Keratinocyte (primary cell): ENCODE results near the gene CYTIP. TPM values are rescaled to one million over a fixed set of nuclear protein-coding genes. Genes with fewer than 3 reads are reported as not detected.

Experiments
- DNase-seq: peaks from one replicate; pipeline ENCODE4 v3.0.0-alpha.2; 2011; ENCODE audit warnings: low read depth, missing footprints, low spot score
- FAIRE-seq: peaks from 2 replicates; lab custom pipeline; 2011; peaks lifted over from hg19 to GRCh38; lab: Jason Lieb, UNC
- H2AFZ ChIP-seq: 2 replicates; pipeline ENCODE4 v1.6.0; 2012; ENCODE audit warnings: low read length, control low read depth, inconsistent platforms; ENCODE audit not compliant: control insufficient read depth
- H3K27ac ChIP-seq: 2 replicates; pipeline ENCODE4 v1.5.1; 2011; ENCODE audit warnings: low read length; ENCODE audit not compliant: control insufficient read depth, insufficient read depth
- H3K27me3 ChIP-seq: 3 replicates; pipeline ENCODE4 v1.6.0; 2011; ENCODE audit warnings: low read length; ENCODE audit not compliant: control insufficient read depth, insufficient read depth; ENCODE audit errors: extremely low read depth
- H3K36me3 ChIP-seq, 2 experiments: 2 replicates in 1 of 2; 3 replicates in 1 of 2; pipeline ENCODE4 v1.5.1; 2011; ENCODE audit warnings: low read length in 2 of 2, mild to moderate bottlenecking in 1 of 2; ENCODE audit not compliant: control insufficient read depth in 2 of 2, insufficient read depth in 2 of 2; ENCODE audit errors: extremely low read depth in 1 of 2
- H3K4me1 ChIP-seq: 3 replicates; pipeline ENCODE4 v1.5.1; 2011; ENCODE audit warnings: low read length; ENCODE audit not compliant: control insufficient read depth, insufficient read depth; ENCODE audit errors: extremely low read depth
- H3K4me2 ChIP-seq: 3 replicates; pipeline ENCODE4 v1.6.0; 2011; ENCODE audit warnings: low read depth, low read length; ENCODE audit not compliant: control insufficient read depth, insufficient read depth; ENCODE audit errors: extremely low read depth
- H3K4me3 ChIP-seq, 3 experiments: fragments of 200-600 bp in 1 of 3; sonication (generic) in 1 of 3; 2 replicates in 2 of 3; 3 replicates in 1 of 3; pipeline ENCODE4 v1.5.1; 2011 to 2016; ENCODE audit warnings: low read length in 3 of 3, mild to moderate bottlenecking in 3 of 3, control low read depth in 2 of 3, inconsistent platforms in 1 of 3, low read depth in 1 of 3, mixed read lengths in 1 of 3, mixed run types in 1 of 3, moderate library complexity in 1 of 3; ENCODE audit not compliant: control insufficient read depth in 2 of 3, insufficient read depth in 2 of 3; ENCODE audit errors: extremely low read depth in 1 of 3
- H3K79me2 ChIP-seq: 2 replicates; pipeline ENCODE4 v1.6.0; 2012; ENCODE audit warnings: low read length; ENCODE audit not compliant: control insufficient read depth, insufficient read depth
- H3K9ac ChIP-seq: 3 replicates; pipeline ENCODE4 v1.6.0; 2011; ENCODE audit warnings: low read length; ENCODE audit not compliant: control insufficient read depth, insufficient read depth; ENCODE audit errors: extremely low read depth
- H3K9me1 ChIP-seq: 3 replicates; pipeline ENCODE4 v1.6.0; 2011; ENCODE audit warnings: low read length; ENCODE audit not compliant: control insufficient read depth, insufficient read depth; ENCODE audit errors: extremely low read depth
- H3K9me3 ChIP-seq: 2 replicates; pipeline ENCODE4 v1.5.1; 2012; ENCODE audit warnings: low read depth, low read length; ENCODE audit not compliant: control insufficient read depth
- H4K20me1 ChIP-seq: 3 replicates; pipeline ENCODE4 v1.6.0; 2011; ENCODE audit warnings: low read length; ENCODE audit not compliant: control insufficient read depth, insufficient read depth; ENCODE audit errors: extremely low read depth
- EZH2 ChIP-seq: IDR thresholded peaks from one replicate; pipeline ENCODE4 v1.6.1; 2012; ENCODE audit warnings: inconsistent platforms, mild to moderate bottlenecking, low read length, moderate library complexity
- dilution Hi-C: fragments of 300-500 bp; cut with MboI; formaldehyde crosslinking; loops from one replicate; pipeline ENCODE4 v1.7.0; 2020; ENCODE audit warnings: low sequenced_read_pairs; ENCODE audit not compliant: extremely low pct_ligation_motif_present
- polyA plus RNA-seq, 5 experiments: library from polyadenylated mRNA; depleted of rRNA in 3 of 5; stranded (reverse) in 3 of 5; stranded (forward) in 1 of 5; unstranded in 1 of 5; fragments of >200 nt; gene quantifications; 1 replicate in 1 of 5; 2 replicates in 3 of 5; 3 replicates in 1 of 5; pipeline versions ENCODE4 v1.2.1 to v1.2.3, GENCODE V29; 2011 to 2012; ENCODE audit warnings: missing spikeins in 2 of 5, low read depth in 1 of 5, low replicate concordance in 1 of 5
- TF ChIP-seq, protein P1 (sequence below), 3 experiments: IDR thresholded peaks in 1 of 3; conservative IDR thresholded peaks in 1 of 3; optimal IDR thresholded peaks in 1 of 3; 2 replicates in 2 of 3; 3 replicates in 1 of 3; pipeline versions ENCODE3 to v1.5.1; 2011; ENCODE audit warnings: low read length in 3 of 3, mild to moderate bottlenecking in 3 of 3, moderate library complexity in 2 of 3, control low read depth in 1 of 3, inconsistent platforms in 1 of 3; ENCODE audit not compliant: insufficient read depth in 2 of 3; ENCODE audit errors: extremely low read depth in 1 of 3

The CYTIP gene
- polyA plus RNA-seq, 1 donor (not counting 4 experiments of a cell fraction or from before 2014, with no cell fraction given), result 0.21 TPM

DNA sequence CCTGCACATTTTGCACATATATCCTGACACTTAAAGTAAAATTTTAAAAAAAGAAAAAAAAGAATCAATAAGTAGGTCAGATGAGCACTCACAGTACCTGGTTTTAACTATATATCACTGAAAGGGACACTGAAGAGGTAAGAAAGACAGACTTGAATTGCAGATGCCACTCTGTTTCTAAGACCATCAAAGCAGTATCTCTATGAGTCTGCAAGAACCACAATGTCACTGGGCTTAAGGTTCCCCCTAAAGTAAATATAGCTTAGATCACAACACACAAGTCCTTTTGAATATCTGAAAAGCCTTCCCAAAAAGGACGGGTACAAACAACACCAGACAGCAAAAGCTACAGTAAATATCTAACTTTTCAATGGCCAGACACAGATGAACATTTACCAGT, 57.6 kb downstream of the CYTIP start:
- Histone ChIP-seq H3K4me1 (no peaks in the 10 kb centered on the region), H3K9me1 (no peaks in the 10 kb centered on the region), H3K79me2 (no peaks in the 10 kb centered on the region), H3K4me3 (no peak overlapping the region), H2AFZ (no peak overlapping the region), H3K27ac (no peak overlapping the region), H3K4me2 (no peak overlapping the region), H3K27me3 (no peaks in the 10 kb centered on the region), H3K36me3 (no peaks in the 10 kb centered on the region), H4K20me1 (no peaks in the 10 kb centered on the region), H3K9me3 (no peaks in the 10 kb centered on the region), H3K9ac (no peak overlapping the region)
- no peak for FAIRE-seq
- dilution Hi-C loops, result no loop called here
- TF ChIP-seq, protein P1, sequence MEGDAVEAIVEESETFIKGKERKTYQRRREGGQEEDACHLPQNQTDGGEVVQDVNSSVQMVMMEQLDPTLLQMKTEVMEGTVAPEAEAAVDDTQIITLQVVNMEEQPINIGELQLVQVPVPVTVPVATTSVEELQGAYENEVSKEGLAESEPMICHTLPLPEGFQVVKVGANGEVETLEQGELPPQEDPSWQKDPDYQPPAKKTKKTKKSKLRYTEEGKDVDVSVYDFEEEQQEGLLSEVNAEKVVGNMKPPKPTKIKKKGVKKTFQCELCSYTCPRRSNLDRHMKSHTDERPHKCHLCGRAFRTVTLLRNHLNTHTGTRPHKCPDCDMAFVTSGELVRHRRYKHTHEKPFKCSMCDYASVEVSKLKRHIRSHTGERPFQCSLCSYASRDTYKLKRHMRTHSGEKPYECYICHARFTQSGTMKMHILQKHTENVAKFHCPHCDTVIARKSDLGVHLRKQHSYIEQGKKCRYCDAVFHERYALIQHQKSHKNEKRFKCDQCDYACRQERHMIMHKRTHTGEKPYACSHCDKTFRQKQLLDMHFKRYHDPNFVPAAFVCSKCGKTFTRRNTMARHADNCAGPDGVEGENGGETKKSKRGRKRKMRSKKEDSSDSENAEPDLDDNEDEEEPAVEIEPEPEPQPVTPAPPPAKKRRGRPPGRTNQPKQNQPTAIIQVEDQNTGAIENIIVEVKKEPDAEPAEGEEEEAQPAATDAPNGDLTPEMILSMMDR (optimal IDR thresholded peaks at IDR 0.05 in 1 of 3, IDR thresholded peaks at IDR 0.05 in 1 of 3, conservative IDR thresholded peaks at IDR 0.05 in 1 of 3; ENCODE audit: extremely low read depth in 1 of 3, insufficient read depth in 2 of 3, low read length in 3 of 3), result no peak
- TF ChIP-seq EZH2, result no peak
- no peak for DNase-seq

DNA sequence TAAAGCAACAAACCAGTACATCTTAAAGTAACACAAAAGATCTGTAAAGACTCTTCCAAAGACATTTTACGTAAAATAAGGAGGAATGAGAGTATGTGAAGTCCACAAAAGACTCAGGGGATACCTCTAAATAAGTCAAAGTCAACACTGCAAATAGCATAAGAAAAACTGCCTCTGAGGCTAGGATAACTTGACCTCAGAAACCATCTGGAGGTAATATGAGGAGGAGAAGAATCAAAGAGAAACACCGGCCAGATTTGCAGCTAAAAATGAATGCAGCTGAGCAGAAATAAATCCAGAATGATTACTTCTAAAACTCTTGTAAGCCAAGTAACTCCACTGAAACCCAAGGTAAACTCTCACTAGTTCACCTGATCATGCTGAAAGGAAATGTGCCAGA, 66.0 kb downstream of the CYTIP start:
- no peak overlapping the region for H3K4me3 ChIP-seq
- no peak for TF ChIP-seq EZH2
- TF ChIP-seq, protein P1 (optimal IDR thresholded peaks at IDR 0.05 in 1 of 3, IDR thresholded peaks at IDR 0.05 in 1 of 3, conservative IDR thresholded peaks at IDR 0.05 in 1 of 3; ENCODE audit: extremely low read depth in 1 of 3, insufficient read depth in 2 of 3, low read length in 3 of 3), result no peak
- H3K9me3 ChIP-seq, result no peaks in the 10 kb centered on the region
- no peak overlapping the region for H3K9ac ChIP-seq
- no peaks in the 10 kb centered on the region for H4K20me1 ChIP-seq
- DNase-seq (no peak), FAIRE-seq (no peak)
- no peak overlapping the region for H3K27ac ChIP-seq
- H3K79me2 ChIP-seq, result no peaks in the 10 kb centered on the region
- H3K27me3 ChIP-seq, result no peaks in the 10 kb centered on the region
- no peak overlapping the region for H3K4me2 ChIP-seq
- H3K36me3 ChIP-seq, result no peaks in the 10 kb centered on the region
- dilution Hi-C loops, result no loop called here
- no peaks in the 10 kb centered on the region for H3K4me1 ChIP-seq
- H3K9me1 ChIP-seq, result no peaks in the 10 kb centered on the region
- H2AFZ ChIP-seq, result no peak overlapping the region
